KMS-11 (cell line): Measurements from ENCODE around the gene GULP1.

ENCODE experiments used
- H2AFZ ChIP-seq: fragments of 200-600 bp; sonication (generic); 2 replicates; pipeline ENCODE4 v1.6.1; 2016; ENCODE audit warnings: antibody characterized with exemption, mixed run types, low read depth
- H3K27ac ChIP-seq: fragments of 200-600 bp; sonication (generic); 2 replicates; pipeline ENCODE4 v1.6.1; 2016; ENCODE audit warnings: mild to moderate bottlenecking, mixed run types
- H3K27me3 ChIP-seq: fragments of 200-600 bp; sonication (generic); 2 replicates; pipeline ENCODE4 v1.6.1; 2017; ENCODE audit warnings: mild to moderate bottlenecking, low read depth, mixed run types, moderate library complexity; ENCODE audit not compliant: insufficient read depth
- H3K36me3 ChIP-seq: fragments of 200-600 bp; sonication (generic); 2 replicates; pipeline ENCODE4 v1.6.1; 2017; ENCODE audit warnings: mild to moderate bottlenecking, mixed run types; ENCODE audit not compliant: insufficient read depth
- H3K4me1 ChIP-seq: fragments of 200-600 bp; sonication (generic); 2 replicates; pipeline ENCODE4 v1.6.1; 2016; ENCODE audit warnings: mild to moderate bottlenecking, low read depth, mixed run types; ENCODE audit not compliant: poor library complexity, severe bottlenecking
- H3K4me2 ChIP-seq: fragments of 200-600 bp; sonication (generic); 2 replicates; pipeline ENCODE4 v1.7.0; 2016; ENCODE audit warnings: mild to moderate bottlenecking, mixed run types
- H3K4me3 ChIP-seq: fragments of 200-600 bp; sonication (generic); IDR thresholded peaks from 2 replicates; pipeline ENCODE4 v1.6.1; 2017; ENCODE audit warnings: low read depth, low read length, mixed read lengths; ENCODE audit not compliant: insufficient read depth
- H3K79me2 ChIP-seq: fragments of 200-600 bp; sonication (generic); 2 replicates; pipeline ENCODE4 v1.6.1; 2016; ENCODE audit warnings: low read depth, mixed run types; ENCODE audit not compliant: insufficient read depth
- H3K9ac ChIP-seq: fragments of 200-600 bp; sonication (generic); 2 replicates; pipeline ENCODE4 v1.6.1; 2016; ENCODE audit warnings: mild to moderate bottlenecking, mixed run types
- H4K20me1 ChIP-seq: fragments of 200-600 bp; sonication (generic); 2 replicates; pipeline ENCODE4 v1.6.1; 2016; ENCODE audit warnings: mild to moderate bottlenecking, mixed run types; ENCODE audit not compliant: insufficient read depth
- CTCF ChIP-seq: fragments of 200-600 bp; sonication (generic); conservative IDR thresholded peaks from 2 replicates; pipeline ENCODE4 v1.6.1; 2017; ENCODE audit warnings: low read depth, mild to moderate bottlenecking, antibody characterized with exemption, low read length, moderate library complexity, mixed read lengths

GULP1 gene

GRCh38 chr2:188598551-188598950, 306.9 kb downstream of the GULP1 start:
- no peak overlapping the region for H3K4me2 ChIP-seq
- no peak overlapping the region for H2AFZ ChIP-seq
- no peaks in the 10 kb centered on the region for H4K20me1 ChIP-seq
- no peak overlapping the region for H3K9ac ChIP-seq
- no peak for TF ChIP-seq CTCF
- H3K79me2 ChIP-seq, result no peaks in the 10 kb centered on the region
- H3K27me3 ChIP-seq, result no peaks in the 10 kb centered on the region
- H3K36me3 ChIP-seq, result no peaks in the 10 kb centered on the region; the same call in 1 of the 2 replicates
- H3K27ac ChIP-seq, result no peak overlapping the region
- H3K4me1 ChIP-seq, result no peaks in the 10 kb centered on the region
- H3K4me3 ChIP-seq, result no peak overlapping the region

DNA sequence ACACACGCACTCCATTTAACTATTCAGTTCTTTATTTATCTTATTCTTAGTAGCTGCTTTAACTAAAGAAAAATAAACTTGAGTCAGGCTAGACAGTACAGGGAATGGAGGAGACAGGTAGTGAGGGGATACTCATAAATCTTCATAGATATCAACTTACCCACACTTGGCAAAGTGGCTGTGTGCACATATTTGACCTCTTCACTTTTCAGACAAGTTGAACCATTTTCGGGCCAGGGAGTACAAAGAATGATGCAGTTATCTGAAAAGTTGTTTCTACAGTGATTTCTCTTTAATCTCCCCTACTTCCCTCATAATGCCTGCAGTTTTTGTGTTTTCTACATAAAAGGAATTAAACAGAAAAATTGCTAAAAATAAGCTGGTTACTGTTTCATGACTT, 307.5 kb downstream of the GULP1 start:
- Histone ChIP-seq H3K27ac (no peak overlapping the region), H4K20me1 (no peaks in the 10 kb centered on the region), H3K4me2 (no peak overlapping the region), H3K4me3 (no peak overlapping the region), H2AFZ (no peak overlapping the region), H3K27me3 (no peaks in the 10 kb centered on the region), H3K79me2 (no peaks in the 10 kb centered on the region), H3K4me1 (no peaks in the 10 kb centered on the region), H3K9ac (no peak overlapping the region), H3K36me3 (no peaks in the 10 kb centered on the region; the same call in 1 of the 2 replicates)
- no peak for TF ChIP-seq CTCF

DNA sequence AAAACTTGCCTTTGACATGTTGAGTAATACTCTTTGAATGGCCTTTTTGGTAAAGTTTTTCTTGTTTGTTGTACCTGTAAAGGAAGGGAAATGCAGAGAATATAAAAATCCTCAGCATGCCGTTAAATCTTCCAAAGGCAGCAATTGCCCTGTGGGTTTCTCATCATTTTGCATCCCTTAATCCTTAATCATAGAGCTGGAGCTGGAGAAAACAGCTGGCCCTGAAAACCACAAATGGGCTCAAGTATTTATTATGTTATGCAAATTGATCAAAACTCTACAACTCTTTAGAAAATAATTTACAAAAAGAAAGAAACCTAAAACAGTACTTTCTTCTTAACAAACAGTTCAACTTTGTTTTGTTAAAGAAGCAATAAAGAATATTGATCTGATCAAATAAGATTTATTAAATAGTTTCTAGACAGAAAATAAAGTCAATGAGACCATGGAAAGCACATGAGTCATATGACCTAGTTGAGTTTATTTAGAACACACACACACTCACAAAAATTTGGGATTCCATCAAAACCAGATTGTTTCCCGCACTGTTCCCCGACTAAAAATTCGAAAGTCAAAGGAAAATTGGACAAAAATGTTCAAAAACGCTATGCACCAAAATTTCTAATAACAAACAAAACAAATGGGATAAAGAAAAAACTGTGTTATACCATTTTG, 309.0 kb downstream of the GULP1 start:
- H3K36me3 ChIP-seq, result no peaks in the 10 kb centered on the region
- H3K27me3 ChIP-seq, result no peaks in the 10 kb centered on the region
- H4K20me1 ChIP-seq, result no peaks in the 10 kb centered on the region
- H3K4me3 ChIP-seq, result no peak overlapping the region
- no peak for TF ChIP-seq CTCF
- H3K4me2 ChIP-seq, result no peak overlapping the region
- no peak overlapping the region for H2AFZ ChIP-seq
- no peaks in the 10 kb centered on the region for H3K79me2 ChIP-seq
- H3K4me1 ChIP-seq, result no peaks in the 10 kb centered on the region
- H3K9ac ChIP-seq, result no peak overlapping the region
- H3K27ac ChIP-seq, result no peak overlapping the region

- Histone ChIP-seq H3K27me3 (no peaks in the 10 kb centered on the region), H3K4me3 (no peak overlapping the region), H3K9ac (no peak overlapping the region), H3K36me3 (no peaks in the 10 kb centered on the region), H3K4me2 (no peak overlapping the region), H2AFZ (no peak overlapping the region), H3K27ac (no peak overlapping the region), H3K4me1 (no peaks in the 10 kb centered on the region), H3K79me2 (no peaks in the 10 kb centered on the region), H4K20me1 (no peaks in the 10 kb centered on the region)
- TF ChIP-seq CTCF, result no peak
Observed at GRCh38 chr2:188601391-188601790, 309.7 kb downstream of the GULP1 start.
